ENCODE results near the gene LGR5.
"Not testable (repeated sequence)": the region's sequence is repeated elsewhere in the genome, so short reads cannot be mapped to it uniquely, and the experiment has no call there.

- TF ChIP-seq CTCF, POLR2A, EP300, POLR2AphosphoS5 (IDR thresholded peaks at IDR 0.05): not testable (repeated sequence)
Observed at GRCh38 chr12:71555789-71556188, 116.2 kb downstream of the LGR5 start.
